Measurements from ENCODE around the gene MCRS1.

The MCRS1 gene

DNA sequence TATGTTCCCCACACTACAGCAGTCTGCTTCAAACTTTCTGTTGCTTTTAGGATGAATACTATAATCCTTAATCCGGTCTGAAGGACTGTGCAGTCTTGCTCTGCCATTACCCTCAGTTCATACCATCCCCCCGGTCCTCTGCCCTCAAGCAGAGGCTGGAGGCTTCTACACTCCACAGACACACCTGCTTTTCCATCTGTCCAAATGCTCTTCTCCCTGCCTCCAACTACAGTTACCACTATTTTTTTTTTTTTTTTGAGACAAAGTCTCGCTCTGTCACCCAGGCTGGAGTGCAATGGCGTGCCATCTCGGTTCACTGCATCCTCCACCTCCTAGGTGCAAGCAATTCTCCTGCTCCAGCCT, 48.4 kb downstream of the MCRS1 start:
- CTCF ChIA-PET = interaction anchor here (1.4 to 19.4 kb wide), 4 partner anchors 61 to 222 kb away, joined by 5 to 517 read pairs (median 8); partner anchors contain the start of gene SPATS2
- POLR2A ChIA-PET = no interaction called here
- no peaks in the 10 kb centered on the region for H3K9me3 ChIP-seq (ENCODE audit: control insufficient read depth, insufficient read depth, low read depth, low read length)
- H3K27ac ChIP-seq (ENCODE audit: extremely low read depth, low read depth, low read length) = no peak overlapping the region
- H3K4me3 ChIP-seq (ENCODE audit: low read depth, low read length) = no peak overlapping the region
- TF ChIP-seq ZNF112 (tag by site-specific recombination; IDR thresholded peaks at IDR 0.05) (no peak), ZNF544 (tag by site-specific recombination; IDR thresholded peaks at IDR 0.05) (no peak), SALL2 (tag by site-specific recombination; IDR thresholded peaks at IDR 0.05; ENCODE audit: borderline replicate concordance) (no peak), ZNF391 (tag by site-specific recombination; IDR thresholded peaks at IDR 0.05; ENCODE audit: borderline replicate concordance, low read depth) (no peak), ZNF555 (tag by site-specific recombination; conservative IDR thresholded peaks at IDR 0.05) (no peak), OSR2 (tag by site-specific recombination; IDR thresholded peaks at IDR 0.05) (no peak), ZNF670 (tag by site-specific recombination; IDR thresholded peaks at IDR 0.05; ENCODE audit: low read depth) (no peak), ZNF341 (tag by site-specific recombination; IDR thresholded peaks at IDR 0.05; ENCODE audit: low read depth) (no peak), ZNF785 (tag by site-specific recombination; IDR thresholded peaks at IDR 0.05) (no peak), ZNF433 (tag by site-specific recombination; IDR thresholded peaks at IDR 0.05; ENCODE audit: low read depth) (no peak), ZNF76 (tag by site-specific recombination; IDR thresholded peaks at IDR 0.05; ENCODE audit: borderline replicate concordance, low read depth) (no peak), ZSCAN30 (tag by site-specific recombination; IDR thresholded peaks at IDR 0.05) (no peak), KLF9 (tag by site-specific recombination; IDR thresholded peaks at IDR 0.05; ENCODE audit: low read depth) (no peak), REPIN1 (tag by site-specific recombination; IDR thresholded peaks at IDR 0.05; ENCODE audit: low read depth) (no peak), ZNF221 (tag by site-specific recombination; IDR thresholded peaks at IDR 0.05; ENCODE audit: borderline replicate concordance) (no peak), ZNF302 (tag by site-specific recombination; IDR thresholded peaks at IDR 0.05; ENCODE audit: low read depth) (no peak), ZNF140 (tag by site-specific recombination; IDR thresholded peaks at IDR 0.05) (no peak), SP7 (tag by site-specific recombination; IDR thresholded peaks at IDR 0.05) (no peak), ZNF155 (tag by site-specific recombination; IDR thresholded peaks at IDR 0.05) (no peak)
- TF ChIP-seq, protein P1, sequence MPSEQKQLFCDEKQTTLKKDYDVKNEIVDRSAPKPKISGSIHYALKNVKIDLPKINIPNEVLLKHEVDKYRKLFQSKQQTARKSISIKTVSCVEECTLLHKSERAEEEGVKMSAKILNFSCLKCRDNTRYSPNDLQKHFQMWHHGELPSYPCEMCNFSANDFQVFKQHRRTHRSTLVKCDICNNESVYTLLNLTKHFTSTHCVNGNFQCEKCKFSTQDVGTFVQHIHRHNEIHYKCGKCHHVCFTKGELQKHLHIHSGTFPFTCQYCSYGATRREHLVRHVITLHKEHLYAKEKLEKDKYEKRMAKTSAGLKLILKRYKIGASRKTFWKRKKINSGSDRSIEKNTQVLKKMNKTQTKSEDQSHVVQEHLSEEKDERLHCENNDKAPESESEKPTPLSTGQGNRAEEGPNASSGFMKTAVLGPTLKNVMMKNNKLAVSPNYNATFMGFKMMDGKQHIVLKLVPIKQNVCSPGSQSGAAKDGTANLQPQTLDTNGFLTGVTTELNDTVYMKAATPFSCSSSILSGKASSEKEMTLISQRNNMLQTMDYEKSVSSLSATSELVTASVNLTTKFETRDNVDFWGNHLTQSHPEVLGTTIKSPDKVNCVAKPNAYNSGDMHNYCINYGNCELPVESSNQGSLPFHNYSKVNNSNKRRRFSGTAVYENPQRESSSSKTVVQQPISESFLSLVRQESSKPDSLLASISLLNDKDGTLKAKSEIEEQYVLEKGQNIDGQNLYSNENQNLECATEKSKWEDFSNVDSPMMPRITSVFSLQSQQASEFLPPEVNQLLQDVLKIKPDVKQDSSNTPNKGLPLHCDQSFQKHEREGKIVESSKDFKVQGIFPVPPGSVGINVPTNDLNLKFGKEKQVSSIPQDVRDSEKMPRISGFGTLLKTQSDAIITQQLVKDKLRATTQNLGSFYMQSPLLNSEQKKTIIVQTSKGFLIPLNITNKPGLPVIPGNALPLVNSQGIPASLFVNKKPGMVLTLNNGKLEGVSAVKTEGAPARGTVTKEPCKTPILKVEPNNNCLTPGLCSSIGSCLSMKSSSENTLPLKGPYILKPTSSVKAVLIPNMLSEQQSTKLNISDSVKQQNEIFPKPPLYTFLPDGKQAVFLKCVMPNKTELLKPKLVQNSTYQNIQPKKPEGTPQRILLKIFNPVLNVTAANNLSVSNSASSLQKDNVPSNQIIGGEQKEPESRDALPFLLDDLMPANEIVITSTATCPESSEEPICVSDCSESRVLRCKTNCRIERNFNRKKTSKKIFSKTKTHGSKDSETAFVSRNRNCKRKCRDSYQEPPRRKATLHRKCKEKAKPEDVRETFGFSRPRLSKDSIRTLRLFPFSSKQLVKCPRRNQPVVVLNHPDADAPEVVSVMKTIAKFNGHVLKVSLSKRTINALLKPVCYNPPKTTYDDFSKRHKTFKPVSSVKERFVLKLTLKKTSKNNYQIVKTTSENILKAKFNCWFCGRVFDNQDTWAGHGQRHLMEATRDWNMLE (tag by site-specific recombination; conservative IDR thresholded peaks at IDR 0.05; ENCODE audit: low read depth) = no peak
- H3K36me3 ChIP-seq (ENCODE audit: control insufficient read depth in 2 of 2, insufficient read depth in 1 of 2, low read length in 2 of 2) = peaks cover 8 to 17% of the 10 kb centered on the region in 2 experiments
- peaks cover 5% of the 10 kb centered on the region for H3K4me1 ChIP-seq (ENCODE audit: control insufficient read depth, insufficient read depth, low read length)

DNA sequence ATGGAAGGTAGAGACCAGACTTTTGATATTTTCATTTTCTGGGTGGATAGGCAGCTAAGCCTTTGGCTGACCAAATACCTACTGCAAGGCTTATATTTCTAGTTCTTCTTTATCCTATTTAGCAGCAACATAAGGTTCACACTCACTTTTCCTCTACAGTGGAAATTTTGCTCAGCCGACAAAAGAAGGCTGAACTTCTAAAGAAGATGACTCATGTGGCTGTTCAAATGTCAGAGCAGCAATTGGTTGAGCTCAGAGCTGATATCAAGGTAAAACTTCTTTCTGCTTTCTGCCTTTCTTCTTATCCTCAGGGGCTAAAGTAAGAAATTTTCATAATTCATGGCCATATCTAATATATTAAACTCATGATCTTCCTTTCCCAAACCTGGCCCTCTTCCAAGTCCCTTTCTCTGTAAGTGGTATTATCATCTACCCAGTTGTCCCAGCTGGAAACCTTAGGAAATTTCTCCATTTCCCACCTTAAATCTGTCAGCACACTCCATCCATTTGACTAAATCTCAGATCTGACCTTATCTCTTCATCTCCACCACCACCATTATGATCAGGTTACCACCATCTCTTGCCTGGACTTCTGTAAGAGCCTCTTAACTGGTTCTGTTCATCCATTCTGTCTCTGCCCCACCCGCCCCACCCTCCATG, 48.9 kb downstream of the MCRS1 start:
- peaks cover 5% of the 10 kb centered on the region for H3K4me1 ChIP-seq (ENCODE audit: control insufficient read depth, insufficient read depth, low read length)
- H3K27ac ChIP-seq (ENCODE audit: extremely low read depth, low read depth, low read length) = no peak overlapping the region
- no peak overlapping the region for H3K4me3 ChIP-seq (ENCODE audit: low read depth, low read length)
- ChIA-PET CTCF (interaction anchor here (0.6 to 19.4 kb wide), 9 partner anchors 13 to 222 kb away, joined by 3 to 517 read pairs (median 5); partner anchors contain the start of genes DNAJC22 and SPATS2), POLR2A (interaction anchor here (0.6 kb wide), 1 partner anchor 254 kb away, joined by 4 read pairs; no protein-coding TSS in a partner anchor)
- H3K9me3 ChIP-seq (ENCODE audit: control insufficient read depth, insufficient read depth, low read depth, low read length) = no peaks in the 10 kb centered on the region
- H3K36me3 ChIP-seq (ENCODE audit: control insufficient read depth in 2 of 2, insufficient read depth in 1 of 2, low read length in 2 of 2) = peaks cover 8 to 13% of the 10 kb centered on the region in 2 experiments
- TF ChIP-seq OSR2 (tag by site-specific recombination; IDR thresholded peaks at IDR 0.05) = peak; percentile 58; the same call in 1 of the 2 replicates
- TF ChIP-seq KLF9 (tag by site-specific recombination; IDR thresholded peaks at IDR 0.05; ENCODE audit: low read depth) = no peak
- TF ChIP-seq ZNF274 (IDR thresholded peaks at IDR 0.05; ENCODE audit: low read length) = no peak
- TF ChIP-seq ZNF274 (tag by site-specific recombination; IDR thresholded peaks at IDR 0.05; ENCODE audit: borderline replicate concordance) = no peak
- no peak for TF ChIP-seq ZNF571 (tag by site-specific recombination; IDR thresholded peaks at IDR 0.05)
- TF ChIP-seq ZNF558 (tag by site-specific recombination; IDR thresholded peaks at IDR 0.05) = no peak
- TF ChIP-seq, protein P2, sequence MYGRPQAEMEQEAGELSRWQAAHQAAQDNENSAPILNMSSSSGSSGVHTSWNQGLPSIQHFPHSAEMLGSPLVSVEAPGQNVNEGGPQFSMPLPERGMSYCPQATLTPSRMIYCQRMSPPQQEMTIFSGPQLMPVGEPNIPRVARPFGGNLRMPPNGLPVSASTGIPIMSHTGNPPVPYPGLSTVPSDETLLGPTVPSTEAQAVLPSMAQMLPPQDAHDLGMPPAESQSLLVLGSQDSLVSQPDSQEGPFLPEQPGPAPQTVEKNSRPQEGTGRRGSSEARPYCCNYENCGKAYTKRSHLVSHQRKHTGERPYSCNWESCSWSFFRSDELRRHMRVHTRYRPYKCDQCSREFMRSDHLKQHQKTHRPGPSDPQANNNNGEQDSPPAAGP (tag by site-specific recombination; IDR thresholded peaks at IDR 0.05) = peak; percentile 64
- no peak for TF ChIP-seq ZNF768 (tag by site-specific recombination; IDR thresholded peaks at IDR 0.05)
- no peak for TF ChIP-seq ZNF140 (tag by site-specific recombination; IDR thresholded peaks at IDR 0.05)
